Astrocyte (in vitro differentiated cells and primary cell): ENCODE data around the gene RELN.

Experiments used
- CTCF ChIP-seq: IDR thresholded peaks from 2 replicates; pipeline ENCODE4 v1.5.1; 2011; ENCODE audit warnings: low read depth, mild to moderate bottlenecking, inconsistent platforms, low read length, moderate library complexity; ENCODE audit not compliant: insufficient read depth
- EZH2 ChIP-seq: IDR thresholded peaks from 2 replicates; pipeline ENCODE4 v1.6.1; 2012; ENCODE audit warnings: mild to moderate bottlenecking, low read length, inconsistent platforms; ENCODE audit not compliant: insufficient read depth

DNA sequence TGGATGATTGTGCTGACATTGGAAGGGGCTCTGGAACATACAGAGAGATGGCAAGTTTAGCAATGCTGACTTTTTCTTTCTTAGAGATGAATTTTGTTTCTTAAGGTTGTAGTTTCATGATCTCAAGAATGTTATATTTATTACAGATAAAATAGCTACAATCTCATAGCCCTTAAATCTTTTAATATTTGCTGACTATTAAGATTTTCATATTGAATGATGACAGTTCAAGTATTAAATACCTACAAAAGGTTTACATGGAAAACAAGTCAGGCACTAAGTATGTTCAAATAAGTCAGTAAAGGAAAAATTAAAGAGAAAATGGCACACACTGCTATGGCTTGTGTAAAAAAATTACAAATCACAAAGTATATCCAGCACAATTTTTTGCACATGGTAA, 291.4 kb downstream of the RELN start:
- TF ChIP-seq CTCF (no peak), EZH2 (no peak)
